ENCODE results near the gene OR5K4.

DNA sequence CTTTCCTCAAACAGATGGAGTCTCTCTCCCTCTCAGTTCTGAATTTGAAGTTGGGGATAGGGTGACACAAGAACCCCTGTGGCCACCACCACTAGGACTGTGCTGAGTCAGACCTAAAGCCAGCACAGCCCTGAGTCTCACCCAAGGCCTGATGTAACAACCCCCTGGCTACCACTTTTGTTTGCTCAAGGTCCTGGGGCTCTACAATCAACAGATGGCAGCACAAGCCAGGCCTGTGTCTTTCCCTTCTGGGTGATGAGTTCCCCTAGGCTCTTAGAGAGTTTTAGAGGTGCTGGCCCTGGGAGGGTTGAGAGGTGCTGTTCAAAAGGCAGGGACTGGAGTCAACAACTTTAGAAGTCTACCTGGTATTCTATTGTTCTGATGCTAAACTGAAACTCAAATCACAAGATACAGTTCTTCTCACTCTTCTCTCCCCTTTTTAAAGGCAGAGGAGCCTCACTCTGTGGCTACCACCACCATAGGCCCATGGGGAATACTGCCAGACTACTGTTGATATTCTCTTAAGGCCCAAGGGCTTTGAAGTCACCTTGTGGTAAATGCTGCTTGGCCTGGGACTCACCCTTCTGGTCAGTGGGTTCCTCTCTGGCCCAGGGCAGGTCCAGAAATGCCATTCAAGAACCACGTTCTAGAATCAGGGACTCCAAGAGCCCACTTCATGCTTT is 6.5 kb downstream of the OR5K4 start:
- TF ChIP-seq POLR2A (IDR thresholded peaks at IDR 0.05; ENCODE audit: low read depth, low read length) (no peak), POLR2AphosphoS5 (IDR thresholded peaks at IDR 0.05; ENCODE audit: low read depth, low read length) (no peak), PAX5 (IDR thresholded peaks at IDR 0.05; ENCODE audit: insufficient read depth, low read length, severe bottlenecking) (no peak), POU2F2 (IDR thresholded peaks at IDR 0.05; ENCODE audit: low read depth, low read length) (no peak)

Measured in GM12891 (cell line).